GM23338 (cell line): Measurements from ENCODE around the gene KCNN3.

Source experiments
- CREB1 ChIP-seq: fragments of 250-450 bp; sonication (Bioruptor Pico); IDR thresholded peaks from 2 replicates; pipeline ENCODE4 v1.5.0; 2020; ENCODE audit warnings: low read depth, mild to moderate bottlenecking, moderate library complexity
- EZH2 ChIP-seq: fragments of 200-600 bp; sonication (generic); IDR thresholded peaks from one replicate; pipeline ENCODE4 v1.8.0; 2017; ENCODE audit warnings: antibody characterized with exemption, mild to moderate bottlenecking, low read depth; ENCODE audit not compliant: unreplicated experiment
- EZH2phosphoT487 ChIP-seq: fragments of 200-600 bp; sonication (generic); IDR thresholded peaks from one replicate; pipeline ENCODE4 v1.8.1; 2018; ENCODE audit warnings: antibody characterized with exemption; ENCODE audit not compliant: unreplicated experiment
- JUNB ChIP-seq: IDR thresholded peaks from one replicate; pipeline ENCODE4 v1.6.1; 2016; ENCODE audit warnings: antibody characterized with exemption; ENCODE audit not compliant: unreplicated experiment
- POLR2AphosphoS5 ChIP-seq: IDR thresholded peaks from 2 replicates; pipeline ENCODE4 v1.6.1; 2016; ENCODE audit warnings: antibody characterized with exemption, low read depth
- REST ChIP-seq: IDR thresholded peaks from one replicate; pipeline ENCODE4 v1.6.1; 2018; ENCODE audit warnings: antibody characterized with exemption; ENCODE audit not compliant: unreplicated experiment
- STAT1 ChIP-seq: IDR thresholded peaks from one replicate; pipeline ENCODE4 v1.6.1; 2016; ENCODE audit warnings: antibody characterized with exemption; ENCODE audit not compliant: unreplicated experiment
- TF ChIP-seq, protein P1 (sequence below), 2 experiments: fragments of 200-600 bp in 1 of 2; sonication (generic) in 1 of 2; conservative IDR thresholded peaks; 2 replicates each; pipeline versions ENCODE4 v1.5.1 to v1.6.1; 2016 to 2017; ENCODE audit warnings: antibody characterized with exemption in 2 of 2, low read depth in 2 of 2, mild to moderate bottlenecking in 2 of 2, moderate library complexity in 1 of 2
- TF ChIP-seq, protein P2 (sequence below): IDR thresholded peaks from 2 replicates; pipeline ENCODE4 v1.6.1; 2016; ENCODE audit warnings: antibody characterized with exemption

DNA sequence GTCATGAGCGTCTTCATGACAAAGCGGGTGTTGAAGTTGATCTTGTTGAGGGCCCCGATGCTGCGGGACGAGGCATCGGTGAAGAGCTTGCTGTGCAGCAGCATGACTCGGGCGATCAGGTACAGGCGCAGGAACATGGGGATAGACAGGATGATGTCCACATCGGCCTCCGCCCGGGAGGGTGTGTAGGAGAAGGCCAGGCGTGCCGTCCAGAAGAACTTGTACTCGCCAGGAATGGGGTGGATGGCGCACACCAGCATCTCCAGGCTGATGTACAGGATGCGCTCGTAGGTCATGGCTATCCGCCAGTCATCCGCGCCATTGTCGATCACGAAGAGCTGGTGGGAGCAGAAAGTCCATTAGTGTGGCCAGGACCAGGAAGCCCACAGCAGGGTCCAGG lies 98.0 kb downstream of the KCNN3 start:
- TF ChIP-seq, protein P1, sequence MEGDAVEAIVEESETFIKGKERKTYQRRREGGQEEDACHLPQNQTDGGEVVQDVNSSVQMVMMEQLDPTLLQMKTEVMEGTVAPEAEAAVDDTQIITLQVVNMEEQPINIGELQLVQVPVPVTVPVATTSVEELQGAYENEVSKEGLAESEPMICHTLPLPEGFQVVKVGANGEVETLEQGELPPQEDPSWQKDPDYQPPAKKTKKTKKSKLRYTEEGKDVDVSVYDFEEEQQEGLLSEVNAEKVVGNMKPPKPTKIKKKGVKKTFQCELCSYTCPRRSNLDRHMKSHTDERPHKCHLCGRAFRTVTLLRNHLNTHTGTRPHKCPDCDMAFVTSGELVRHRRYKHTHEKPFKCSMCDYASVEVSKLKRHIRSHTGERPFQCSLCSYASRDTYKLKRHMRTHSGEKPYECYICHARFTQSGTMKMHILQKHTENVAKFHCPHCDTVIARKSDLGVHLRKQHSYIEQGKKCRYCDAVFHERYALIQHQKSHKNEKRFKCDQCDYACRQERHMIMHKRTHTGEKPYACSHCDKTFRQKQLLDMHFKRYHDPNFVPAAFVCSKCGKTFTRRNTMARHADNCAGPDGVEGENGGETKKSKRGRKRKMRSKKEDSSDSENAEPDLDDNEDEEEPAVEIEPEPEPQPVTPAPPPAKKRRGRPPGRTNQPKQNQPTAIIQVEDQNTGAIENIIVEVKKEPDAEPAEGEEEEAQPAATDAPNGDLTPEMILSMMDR (conservative IDR thresholded peaks at IDR 0.05; ENCODE audit: low read depth in 2 of 2), result no peak
- no peak for TF ChIP-seq EZH2
- no peak for TF ChIP-seq CREB1 (CRISPR knock-in tag)
- no peak for TF ChIP-seq POLR2AphosphoS5
- no peak for TF ChIP-seq EZH2phosphoT487
- no peak for TF ChIP-seq REST
- TF ChIP-seq STAT1, result no peak
- TF ChIP-seq JUNB, result no peak
- TF ChIP-seq, protein P2, sequence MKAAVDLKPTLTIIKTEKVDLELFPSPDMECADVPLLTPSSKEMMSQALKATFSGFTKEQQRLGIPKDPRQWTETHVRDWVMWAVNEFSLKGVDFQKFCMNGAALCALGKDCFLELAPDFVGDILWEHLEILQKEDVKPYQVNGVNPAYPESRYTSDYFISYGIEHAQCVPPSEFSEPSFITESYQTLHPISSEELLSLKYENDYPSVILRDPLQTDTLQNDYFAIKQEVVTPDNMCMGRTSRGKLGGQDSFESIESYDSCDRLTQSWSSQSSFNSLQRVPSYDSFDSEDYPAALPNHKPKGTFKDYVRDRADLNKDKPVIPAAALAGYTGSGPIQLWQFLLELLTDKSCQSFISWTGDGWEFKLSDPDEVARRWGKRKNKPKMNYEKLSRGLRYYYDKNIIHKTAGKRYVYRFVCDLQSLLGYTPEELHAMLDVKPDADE, result no peak
